Stimulated activated CD8-positive, alpha-beta memory T cell treated with anti-CD3 and anti-CD28 coated beads, Interleukin-12 subunit alpha, Interleukin-12 subunit beta, amount 100 ng/mL, for 1 hour (primary cell): ENCODE measurements around the gene MAN1B1.
A peak's percentile ranks its signal among the peaks of the same experiment; 100 is the strongest.
"Not testable (repeated sequence)": the region's sequence is repeated elsewhere in the genome, so short reads cannot be mapped to it uniquely, and the experiment has no call there.

Source experiments
- DNase-seq: peaks from one replicate; pipeline ENCODE4 v3.0.0-alpha.2; 2020; ENCODE audit warnings: low read depth

The MAN1B1 gene

DNA sequence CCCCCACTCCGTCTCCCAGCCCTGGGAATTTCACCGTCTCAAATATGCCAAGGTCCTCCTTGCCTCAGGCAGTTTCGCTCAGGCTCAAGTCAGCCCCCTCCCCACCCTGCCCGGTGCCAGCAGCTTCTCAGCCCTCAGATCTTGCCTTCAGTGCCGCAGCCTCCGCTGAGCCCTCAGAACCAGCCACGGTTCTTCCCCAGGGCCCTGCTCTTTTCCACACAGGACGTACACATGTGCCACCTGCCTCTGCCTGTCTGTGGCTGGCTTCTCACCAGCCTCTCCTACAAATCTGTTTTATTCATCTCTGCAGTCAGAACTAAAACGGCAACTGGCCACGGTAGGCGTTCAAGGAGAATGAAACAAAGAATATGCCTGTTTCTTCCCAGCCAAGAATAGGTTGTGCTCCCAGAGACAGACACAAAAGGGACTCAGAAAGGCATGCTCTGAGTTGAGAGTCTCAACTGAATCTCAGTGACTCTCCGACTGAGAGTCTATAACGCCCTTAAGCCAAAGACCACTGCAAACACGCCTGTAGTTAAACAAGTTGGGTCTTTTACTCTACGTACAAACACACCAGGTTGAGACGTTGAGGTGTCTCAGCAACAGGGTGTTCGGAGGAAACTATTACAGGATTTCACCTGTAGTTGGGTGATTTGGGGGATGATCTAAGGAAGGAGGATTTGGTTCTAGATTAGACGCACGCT is 41.5 kb downstream of the MAN1B1 start:
- DNase-seq = no peak

DNA sequence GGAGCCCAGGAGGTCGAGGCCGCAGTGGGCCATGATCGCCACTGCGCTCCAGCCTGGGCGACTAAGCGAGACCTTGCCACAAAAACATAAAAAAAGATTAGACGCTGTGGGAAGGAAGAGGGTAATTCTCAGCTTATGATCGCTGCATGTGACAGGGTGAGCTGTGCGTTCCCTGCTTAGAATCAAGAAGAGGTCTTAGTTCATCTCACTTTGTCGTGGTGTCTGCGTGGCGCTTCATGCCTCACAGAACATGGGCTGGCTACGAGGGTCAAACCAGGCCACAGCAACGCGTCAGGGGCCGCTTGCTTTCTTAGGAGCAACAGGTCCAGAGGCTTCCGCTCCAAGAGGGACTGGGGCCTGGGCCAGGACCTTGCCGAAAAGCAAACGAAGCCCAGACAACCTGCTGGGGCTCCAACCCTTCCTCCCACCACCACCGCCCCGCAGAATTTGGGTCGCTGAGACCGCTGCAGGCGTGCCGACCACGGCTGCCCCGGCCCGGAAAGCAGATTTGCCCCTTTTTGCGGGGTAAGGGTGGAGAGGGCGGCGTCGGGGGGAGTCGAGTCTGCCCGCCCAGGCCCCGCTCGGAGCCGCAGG is 42.2 kb downstream of the MAN1B1 start:
- no peak for DNase-seq

DNA sequence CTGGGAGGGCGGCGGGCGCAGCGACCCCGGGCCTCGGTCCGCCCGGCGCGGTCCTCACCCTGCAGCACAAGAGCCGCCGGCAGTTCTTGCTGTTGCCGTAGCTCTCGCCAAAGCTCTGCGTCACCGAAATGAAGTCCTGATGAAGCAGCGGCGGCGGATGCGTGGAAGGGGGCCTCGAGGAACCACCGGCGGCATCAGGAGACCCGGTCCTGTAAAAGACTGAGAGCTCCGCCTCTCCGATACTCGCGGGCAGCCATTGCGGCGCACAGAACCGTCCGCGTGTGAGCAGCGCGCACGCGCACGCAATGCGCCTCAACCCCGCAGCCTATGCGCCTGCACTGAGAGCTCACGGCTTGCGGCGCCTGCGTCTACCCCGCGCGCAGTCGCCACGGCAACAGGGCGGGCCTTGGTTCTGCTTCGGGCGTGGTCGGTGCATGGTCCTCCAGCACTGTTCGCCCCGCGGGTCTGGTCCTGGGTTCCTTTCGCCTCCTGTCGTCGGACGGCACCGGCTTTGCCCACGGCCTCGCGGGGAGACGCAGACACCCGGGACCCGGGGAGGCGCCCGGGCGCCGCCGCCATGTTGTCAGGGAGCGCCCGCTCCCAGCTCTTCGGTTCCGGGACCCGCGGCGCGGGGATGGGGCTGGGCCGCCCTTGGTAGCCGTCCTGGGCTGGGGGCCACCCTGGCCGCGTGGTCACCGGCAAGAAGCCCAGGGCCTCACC is 42.8 kb downstream of the MAN1B1 start:
- peak; percentile 76 for DNase-seq

DNA sequence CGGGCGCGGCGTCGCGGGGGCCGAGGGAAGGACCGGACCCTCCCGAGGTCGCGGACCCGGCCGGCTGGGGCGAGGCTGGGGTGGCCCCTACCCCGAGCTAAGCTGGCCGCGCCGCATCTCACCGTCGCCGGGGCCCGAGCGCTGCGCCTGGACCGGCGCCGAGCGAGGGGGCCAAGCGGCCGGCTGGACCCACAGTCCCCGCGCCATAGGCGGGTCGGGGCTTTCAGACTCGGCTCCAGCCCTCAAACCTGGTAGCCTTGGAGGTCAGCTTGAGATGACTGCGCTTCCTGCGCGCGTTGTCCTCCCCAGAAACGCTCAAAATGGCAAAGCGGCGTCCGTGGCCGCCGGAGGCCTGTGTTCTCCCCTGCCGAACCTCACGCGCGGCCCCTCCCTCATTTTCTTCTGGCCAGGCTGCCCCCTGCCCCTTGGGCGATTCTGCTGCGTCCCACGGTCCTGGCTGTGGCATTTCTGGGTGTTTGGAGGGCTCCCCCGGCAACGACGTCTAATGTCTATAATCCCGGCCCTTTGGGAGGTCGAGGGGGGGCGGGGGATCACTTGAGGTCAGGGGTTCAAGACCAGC is 43.5 kb downstream of the MAN1B1 start:
- no peak for DNase-seq

DNA sequence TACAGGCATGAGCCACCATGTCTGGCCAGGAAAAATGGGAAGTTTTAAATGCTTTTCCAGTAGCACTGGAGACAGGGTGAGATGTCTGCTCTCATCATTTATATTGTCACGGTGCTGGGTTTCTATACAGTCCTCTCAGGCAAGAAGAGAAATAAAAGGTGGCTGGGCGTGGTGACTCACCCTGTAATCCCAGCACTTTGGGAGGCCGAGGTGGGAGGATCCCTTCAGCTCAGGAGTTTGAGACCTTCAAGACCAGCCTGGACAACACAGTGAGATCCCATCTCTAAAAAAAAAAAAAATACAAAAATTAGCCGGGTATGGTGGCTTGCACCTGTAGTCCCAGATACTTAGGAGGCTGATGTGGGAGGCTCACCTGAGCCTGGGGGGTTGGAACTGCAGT is 47.4 kb downstream of the MAN1B1 start:
- no peak for DNase-seq

DNA sequence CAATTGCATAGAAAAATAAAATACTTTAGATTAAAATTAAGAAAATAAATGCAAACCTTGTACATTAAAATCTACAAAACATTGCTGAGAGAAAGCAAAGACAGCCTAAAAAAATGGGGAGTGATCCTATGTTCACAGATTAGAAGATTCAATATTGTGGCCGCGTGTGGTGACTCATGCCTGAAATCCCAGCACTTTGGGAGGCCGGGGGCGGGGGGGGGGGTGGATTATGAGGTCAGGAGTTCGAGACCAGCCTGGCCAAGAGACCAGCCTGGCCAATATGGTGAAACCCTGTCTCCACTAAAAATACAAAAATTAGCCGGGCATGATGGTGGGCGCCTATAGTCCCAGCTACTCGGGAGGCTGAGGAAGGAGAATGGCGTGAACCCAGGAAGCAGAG is 48.4 kb downstream of the MAN1B1 start:
- DNase-seq = not testable (repeated sequence)

DNA sequence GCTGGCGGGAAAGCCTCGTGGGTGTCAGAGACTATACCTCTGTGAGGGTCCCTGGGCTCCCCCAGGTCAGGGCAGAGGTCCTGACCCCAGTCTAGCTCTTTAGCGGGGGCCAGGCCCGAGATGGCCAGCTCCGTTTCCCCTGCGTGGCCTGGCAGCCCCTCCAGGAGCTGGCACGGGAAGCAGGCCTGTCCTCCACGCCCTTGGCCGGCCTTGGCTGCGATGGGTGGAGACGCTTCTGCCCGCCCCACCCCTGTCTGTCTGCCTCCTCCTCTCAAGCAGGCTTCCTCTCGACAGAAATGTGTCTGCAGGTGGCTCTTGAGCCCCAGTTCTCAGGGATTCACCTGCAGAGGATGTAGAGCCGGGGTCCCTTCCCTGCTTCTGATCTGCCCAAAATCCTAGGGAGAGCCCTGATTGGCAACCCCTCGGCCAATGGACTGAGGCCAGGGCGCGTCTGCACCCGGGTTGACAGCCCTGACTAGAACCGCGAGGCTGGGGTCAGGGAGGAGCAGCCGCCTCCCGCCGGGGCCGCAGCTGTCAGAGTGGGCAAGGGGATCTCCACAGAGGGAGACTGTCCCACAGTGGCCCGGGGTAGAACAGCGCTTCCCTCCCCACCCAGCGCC is 49.6 kb downstream of the MAN1B1 start:
- no peak for DNase-seq

DNA sequence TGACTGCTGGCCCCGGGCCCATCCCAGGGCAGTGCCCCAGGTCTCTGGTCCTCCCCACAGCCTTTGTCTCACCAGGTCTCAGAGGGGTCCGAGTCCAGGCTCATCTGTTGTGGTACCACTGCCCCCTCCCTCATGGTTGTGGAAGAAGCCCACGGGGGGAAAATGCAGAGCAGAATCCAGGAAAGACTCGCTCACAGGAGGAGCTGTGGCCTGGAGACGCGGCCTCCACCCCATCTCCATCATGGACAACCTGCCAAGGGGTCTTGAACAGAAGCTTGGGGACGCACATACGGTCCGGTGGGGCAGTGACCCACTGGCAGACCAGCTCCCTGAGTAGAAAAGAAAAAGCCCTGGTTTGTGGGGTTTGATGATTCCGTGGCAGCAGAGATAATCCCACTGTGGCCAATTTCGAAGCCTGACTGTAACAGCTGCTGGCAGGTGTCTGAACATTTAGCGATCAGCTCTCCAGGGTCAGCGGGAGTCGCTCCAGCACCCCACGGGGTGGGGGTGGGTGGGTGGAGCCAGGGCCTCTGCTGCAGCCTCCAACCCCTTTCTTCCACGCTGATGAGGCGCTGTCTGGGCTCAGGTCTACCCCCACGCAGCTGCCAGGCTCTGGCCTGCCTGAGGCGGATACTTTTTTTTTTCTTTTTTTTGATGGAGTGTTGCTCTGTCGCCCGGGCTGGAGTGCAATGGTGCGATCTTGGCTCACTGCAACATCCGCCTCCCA is 50.3 kb downstream of the MAN1B1 start:
- DNase-seq = no peak

DNA sequence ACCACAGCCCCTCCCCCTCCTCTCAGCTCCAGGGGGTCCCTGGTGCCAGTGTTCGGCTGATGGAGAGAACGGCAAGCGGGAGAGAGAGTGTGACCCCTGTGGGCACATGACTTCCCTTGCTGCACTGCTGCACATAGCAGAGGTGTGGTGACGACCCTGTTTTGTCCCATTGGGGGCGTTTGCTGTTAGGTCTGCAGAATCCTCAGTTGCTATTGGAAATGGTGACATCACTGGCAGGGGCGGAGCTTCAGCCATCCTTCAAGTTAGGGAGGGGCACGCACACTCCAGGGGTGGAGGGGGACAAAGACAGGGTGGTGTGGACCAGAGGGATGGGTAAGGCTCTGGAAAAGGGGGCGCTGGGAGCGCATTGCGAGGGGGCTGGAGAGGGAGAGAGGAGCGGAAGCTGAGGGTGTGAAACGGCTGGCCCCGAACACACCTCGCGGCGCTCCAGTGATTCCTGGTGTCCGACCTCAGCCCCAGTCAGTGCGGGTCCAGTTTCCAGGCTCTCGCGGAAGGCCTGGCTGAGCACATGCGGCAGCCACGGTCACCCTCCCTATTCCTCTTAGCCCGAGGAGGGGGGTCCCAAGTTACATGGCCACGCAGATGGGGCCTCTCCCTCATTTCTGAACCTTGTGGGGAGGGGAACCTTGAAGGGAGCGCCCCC is 51.4 kb downstream of the MAN1B1 start:
- no peak for DNase-seq

DNA sequence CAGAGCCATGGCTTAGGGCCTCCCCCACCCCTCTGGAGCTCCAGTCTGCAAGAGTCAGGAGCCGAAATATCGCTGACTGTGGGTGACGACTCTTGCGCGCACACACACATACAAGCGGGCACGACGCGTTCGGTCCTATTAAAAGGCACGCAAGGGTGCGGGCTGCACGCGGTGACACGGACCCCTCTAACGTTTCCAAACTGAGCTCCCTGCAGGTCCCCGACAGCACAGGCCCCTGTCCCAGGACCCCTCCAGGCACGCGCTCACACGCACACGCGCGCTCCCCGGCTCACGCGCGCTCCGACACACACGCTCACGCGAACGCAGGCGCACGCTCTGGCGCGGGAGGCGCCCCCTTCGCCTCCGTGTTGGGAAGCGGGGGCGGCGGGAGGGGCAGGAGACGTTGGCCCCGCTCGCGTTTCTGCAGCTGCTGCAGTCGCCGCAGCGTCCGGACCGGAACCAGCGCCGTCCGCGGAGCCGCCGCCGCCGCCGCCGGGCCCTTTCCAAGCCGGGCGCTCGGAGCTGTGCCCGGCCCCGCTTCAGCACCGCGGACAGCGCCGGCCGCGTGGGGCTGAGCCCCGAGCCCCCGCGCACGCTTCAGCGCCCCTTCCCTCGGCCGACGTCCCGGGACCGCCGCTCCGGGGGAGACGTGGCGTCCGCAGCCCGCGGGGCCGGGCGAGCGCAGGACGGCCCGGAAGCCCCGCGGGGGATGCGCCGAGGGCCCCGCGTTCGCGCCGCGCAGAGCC is 52.1 kb downstream of the MAN1B1 start, which contains the start of gene GRIN1:
GRIN1 (plus strand) TSS at position 433 of the 746 bp plus-strand sequence. CDS start 333 bp downstream, outside the sequence.
- no peak for DNase-seq

DNA sequence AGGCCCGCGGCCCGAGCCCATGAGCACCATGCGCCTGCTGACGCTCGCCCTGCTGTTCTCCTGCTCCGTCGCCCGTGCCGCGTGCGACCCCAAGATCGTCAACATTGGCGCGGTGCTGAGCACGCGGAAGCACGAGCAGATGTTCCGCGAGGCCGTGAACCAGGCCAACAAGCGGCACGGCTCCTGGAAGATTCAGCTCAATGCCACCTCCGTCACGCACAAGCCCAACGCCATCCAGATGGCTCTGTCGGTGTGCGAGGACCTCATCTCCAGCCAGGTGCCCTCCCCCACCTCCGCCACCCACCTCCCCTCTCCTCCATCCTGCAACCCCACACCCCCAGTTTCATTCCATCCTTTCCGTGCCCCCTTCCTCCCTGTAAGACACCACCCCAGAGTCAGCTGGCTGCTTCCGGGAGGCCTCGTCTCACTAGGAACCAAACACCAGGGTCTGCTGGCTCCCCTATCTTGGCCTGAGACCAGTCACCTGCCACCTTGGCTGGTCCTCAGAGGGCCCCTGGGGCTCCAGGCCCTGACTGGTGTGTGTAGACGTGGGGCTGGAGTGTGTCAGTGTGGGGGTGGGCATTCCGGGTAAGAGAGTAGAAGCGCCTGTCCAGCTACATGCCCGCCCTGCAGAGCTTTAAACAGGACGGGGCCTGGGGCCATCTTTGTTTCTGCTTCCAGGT is 52.8 kb downstream of the MAN1B1 start:
- no peak for DNase-seq

DNA sequence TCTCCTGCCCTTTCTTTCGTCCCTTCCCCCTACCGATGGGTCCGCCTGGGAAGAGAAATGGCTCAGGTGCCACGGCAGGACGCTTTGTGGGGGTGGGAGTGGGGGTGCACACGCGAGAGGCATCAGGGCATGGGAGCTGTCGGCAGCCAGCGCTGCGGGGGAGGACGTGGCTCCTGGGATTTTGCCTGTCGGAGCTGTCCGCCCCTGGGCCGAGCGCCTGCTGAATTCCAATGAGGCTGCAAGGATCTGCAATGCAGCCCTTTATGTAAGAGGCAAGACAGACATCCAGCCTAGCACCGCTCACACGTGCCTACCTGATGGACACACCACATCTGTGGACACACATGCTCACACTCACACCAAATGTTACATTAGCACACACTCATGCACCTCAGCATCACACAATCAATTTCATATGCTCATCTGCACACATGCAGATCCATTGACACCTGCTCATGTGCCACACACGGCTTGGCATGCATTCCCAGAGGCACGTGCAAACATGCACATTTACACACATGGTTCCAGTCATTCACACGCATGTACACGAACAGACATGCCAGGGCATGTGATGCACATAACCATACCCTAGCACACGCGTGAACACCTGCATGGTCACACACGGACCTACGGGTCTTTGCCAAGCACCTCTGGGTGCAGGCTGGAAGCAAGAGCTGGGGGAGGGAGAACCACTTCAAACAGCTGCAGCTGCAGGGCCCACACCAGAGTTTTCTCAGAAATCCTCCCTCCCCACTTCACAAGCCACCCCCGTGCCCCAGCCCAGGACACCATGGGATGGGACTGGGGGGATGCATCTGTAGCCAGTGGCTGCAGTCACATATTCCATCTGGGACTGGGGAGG is 53.6 kb downstream of the MAN1B1 start:
- DNase-seq = no peak

DNA sequence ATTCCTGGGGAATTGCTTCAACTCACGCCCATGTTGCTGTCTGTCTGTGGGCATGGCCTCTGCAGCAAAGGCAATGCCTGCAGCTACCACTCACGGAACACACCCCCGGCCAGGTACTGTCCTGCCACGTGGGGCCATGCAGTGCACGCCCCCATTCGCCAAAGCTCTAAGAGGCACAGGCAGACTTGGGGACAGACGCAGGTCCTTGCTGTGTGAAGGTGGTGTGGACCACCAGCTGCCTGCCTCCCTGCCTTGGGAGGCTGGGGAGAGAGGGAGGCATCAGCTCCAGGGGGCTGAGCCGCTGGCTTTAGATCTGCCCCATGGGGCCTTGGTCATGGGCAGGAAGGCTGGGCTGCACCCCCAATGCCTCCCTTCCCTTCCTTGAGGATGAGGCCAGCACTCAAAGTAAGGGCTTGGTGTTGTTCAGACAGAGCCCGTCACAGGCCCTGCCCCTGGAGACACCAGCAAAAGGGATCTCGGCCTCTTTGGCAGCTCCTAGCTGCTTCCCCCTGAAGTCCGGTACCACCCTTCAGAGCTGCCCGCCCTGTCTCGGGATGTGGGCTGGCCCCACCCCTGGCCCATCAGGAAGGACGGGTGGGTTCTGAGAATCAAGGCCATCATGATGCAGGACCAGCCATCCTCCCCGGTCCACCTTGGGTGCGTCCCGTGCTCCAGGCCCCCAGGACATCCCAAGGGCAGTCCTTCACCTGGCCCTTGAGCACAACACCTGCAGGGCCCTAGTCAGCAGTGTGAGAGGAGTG is 54.4 kb downstream of the MAN1B1 start:
- DNase-seq = no peak

DNA sequence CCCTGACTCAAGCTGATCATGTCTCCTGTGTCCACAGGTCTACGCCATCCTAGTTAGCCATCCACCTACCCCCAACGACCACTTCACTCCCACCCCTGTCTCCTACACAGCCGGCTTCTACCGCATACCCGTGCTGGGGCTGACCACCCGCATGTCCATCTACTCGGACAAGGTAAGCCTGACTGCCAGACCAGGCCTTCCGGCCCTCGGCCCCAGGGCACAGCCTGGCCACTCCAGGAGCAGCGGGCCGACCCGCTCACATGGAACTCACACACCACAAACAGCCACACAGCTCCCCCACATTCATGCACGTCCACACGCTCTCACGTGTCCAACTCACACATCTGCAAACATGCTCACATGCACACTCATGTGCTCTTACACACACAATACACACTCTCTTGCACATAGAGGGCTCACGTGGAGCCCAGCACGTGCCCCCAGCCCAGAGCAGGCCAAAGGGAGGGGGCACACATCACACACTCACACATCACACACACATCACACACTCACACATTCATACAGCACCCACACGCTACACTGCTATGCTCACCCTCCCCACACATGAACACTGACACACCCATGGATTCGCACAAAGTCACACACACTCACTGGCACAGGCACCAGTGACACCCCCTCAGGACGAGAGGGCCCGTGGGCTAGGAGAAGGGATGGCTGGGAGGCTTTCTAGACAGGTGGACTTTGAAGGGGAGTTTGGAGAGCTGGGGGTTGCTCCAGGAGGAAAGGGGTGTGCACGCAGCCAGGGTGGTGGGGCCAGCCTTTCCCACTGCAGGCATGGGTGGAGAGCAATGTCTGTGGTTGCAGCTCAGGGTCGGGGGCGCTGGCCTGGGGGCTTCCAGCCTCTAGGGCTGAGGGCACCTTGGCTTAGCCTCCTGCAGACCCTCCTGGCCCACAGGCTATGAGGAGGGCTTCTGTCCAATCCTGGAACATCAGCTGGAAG is 55.5 kb downstream of the MAN1B1 start:
- no peak for DNase-seq

DNA sequence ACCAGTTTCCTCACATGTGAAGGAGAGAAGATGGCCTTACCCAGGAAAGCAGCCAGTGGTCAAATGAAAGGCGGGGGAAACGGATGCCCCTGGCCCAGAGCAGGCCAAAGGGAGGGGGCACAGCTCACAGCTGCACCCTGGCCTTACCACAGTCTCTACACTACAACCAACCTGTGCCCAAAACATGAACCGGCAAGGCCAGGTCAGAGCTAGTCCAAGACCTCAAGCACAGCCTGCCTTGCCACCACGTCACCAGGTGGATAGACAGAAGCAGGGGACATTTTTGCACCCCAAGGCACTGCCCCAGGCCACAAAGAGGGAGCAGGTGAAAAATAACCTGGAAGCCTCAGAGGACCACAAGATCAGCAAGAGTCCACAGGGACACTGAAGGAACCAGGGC is 56.7 kb downstream of the MAN1B1 start:
- DNase-seq = no peak

DNA sequence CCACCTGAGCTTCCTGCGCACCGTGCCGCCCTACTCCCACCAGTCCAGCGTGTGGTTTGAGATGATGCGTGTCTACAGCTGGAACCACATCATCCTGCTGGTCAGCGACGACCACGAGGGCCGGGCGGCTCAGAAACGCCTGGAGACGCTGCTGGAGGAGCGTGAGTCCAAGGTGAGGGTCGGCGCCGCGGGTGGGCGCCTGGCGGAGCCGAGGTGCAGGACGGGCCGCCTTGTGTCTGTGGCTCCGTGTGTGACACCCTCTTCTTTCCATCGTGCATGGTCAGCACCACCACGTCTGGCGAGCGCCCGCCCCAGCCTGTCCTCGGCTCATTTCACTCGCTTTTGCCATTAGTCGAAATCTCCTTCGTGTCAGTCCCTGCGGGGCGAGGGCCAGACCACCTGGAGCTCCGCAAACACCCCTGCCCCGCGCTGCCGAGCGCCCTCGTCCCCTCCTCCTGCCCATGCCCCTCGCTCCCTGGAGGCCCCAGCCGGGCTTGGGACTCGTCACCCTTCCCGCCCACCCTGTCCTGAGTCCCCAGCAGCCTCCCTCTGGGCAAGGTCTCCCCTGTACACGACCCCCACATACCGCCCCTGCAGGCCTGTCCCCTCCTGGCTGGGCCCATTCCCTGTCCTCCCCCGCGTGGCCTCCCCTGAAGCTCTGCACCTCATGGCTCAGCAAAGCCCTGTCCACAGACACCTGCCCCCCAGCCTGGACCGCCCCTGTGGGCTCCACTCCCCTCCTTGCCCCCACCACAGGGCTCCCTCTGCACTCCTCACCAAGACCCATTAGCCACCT is 59.1 kb downstream of the MAN1B1 start:
- DNase-seq = no peak
